Measurements from ENCODE around the gene ANKRD10.
A peak's percentile ranks its signal among the peaks of the same experiment; 100 is the strongest.
"Not testable (repeated sequence)": the region's sequence is repeated elsewhere in the genome, so short reads cannot be mapped to it uniquely, and the experiment has no call there.

Gene ANKRD10

DNA sequence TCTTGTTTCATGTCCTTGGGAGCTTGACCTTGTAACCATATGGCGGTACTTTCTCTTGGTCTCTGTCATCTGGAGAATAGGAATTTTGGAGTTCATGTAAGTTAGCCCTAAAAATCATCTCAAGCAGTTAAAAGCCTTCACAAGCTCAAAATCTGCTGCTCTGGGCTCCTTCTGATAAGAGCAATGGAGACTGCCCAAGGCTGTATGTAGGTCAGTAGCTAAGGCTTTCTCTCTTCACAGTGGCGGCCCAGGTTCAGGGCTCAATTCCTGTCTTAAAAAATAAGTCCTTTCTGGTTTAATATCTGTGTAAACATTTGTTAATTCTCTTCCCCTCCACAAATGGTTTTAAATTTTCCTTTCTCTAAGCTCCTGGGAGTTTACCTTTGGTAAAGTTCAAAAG is 45.3 kb upstream of the ANKRD10 start:
- TF ChIP-seq POLR2AphosphoS5 (IDR thresholded peaks at IDR 0.05; ENCODE audit: low read depth) (no peak), SPI1 (IDR thresholded peaks at IDR 0.05; ENCODE audit: borderline replicate concordance, low read depth) (no peak), GABPA (IDR thresholded peaks at IDR 0.05; ENCODE audit: low read depth) (no peak)
- TF ChIP-seq, protein P1, sequence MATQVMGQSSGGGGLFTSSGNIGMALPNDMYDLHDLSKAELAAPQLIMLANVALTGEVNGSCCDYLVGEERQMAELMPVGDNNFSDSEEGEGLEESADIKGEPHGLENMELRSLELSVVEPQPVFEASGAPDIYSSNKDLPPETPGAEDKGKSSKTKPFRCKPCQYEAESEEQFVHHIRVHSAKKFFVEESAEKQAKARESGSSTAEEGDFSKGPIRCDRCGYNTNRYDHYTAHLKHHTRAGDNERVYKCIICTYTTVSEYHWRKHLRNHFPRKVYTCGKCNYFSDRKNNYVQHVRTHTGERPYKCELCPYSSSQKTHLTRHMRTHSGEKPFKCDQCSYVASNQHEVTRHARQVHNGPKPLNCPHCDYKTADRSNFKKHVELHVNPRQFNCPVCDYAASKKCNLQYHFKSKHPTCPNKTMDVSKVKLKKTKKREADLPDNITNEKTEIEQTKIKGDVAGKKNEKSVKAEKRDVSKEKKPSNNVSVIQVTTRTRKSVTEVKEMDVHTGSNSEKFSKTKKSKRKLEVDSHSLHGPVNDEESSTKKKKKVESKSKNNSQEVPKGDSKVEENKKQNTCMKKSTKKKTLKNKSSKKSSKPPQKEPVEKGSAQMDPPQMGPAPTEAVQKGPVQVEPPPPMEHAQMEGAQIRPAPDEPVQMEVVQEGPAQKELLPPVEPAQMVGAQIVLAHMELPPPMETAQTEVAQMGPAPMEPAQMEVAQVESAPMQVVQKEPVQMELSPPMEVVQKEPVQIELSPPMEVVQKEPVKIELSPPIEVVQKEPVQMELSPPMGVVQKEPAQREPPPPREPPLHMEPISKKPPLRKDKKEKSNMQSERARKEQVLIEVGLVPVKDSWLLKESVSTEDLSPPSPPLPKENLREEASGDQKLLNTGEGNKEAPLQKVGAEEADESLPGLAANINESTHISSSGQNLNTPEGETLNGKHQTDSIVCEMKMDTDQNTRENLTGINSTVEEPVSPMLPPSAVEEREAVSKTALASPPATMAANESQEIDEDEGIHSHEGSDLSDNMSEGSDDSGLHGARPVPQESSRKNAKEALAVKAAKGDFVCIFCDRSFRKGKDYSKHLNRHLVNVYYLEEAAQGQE (IDR thresholded peaks at IDR 0.05; ENCODE audit: insufficient replicate concordance, low read depth) = no peak
- TF ChIP-seq, protein P2, sequence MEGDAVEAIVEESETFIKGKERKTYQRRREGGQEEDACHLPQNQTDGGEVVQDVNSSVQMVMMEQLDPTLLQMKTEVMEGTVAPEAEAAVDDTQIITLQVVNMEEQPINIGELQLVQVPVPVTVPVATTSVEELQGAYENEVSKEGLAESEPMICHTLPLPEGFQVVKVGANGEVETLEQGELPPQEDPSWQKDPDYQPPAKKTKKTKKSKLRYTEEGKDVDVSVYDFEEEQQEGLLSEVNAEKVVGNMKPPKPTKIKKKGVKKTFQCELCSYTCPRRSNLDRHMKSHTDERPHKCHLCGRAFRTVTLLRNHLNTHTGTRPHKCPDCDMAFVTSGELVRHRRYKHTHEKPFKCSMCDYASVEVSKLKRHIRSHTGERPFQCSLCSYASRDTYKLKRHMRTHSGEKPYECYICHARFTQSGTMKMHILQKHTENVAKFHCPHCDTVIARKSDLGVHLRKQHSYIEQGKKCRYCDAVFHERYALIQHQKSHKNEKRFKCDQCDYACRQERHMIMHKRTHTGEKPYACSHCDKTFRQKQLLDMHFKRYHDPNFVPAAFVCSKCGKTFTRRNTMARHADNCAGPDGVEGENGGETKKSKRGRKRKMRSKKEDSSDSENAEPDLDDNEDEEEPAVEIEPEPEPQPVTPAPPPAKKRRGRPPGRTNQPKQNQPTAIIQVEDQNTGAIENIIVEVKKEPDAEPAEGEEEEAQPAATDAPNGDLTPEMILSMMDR (IDR thresholded peaks at IDR 0.05; ENCODE audit: insufficient read depth, low read length) = no peak
- Histone ChIP-seq H3K4me3 (replicated peaks; ENCODE audit: insufficient read depth, low read length) (no peak overlapping the region), H3K27ac (replicated peaks) (no peak overlapping the region), H3K27me3 (ENCODE audit: insufficient read depth, poor library complexity, severe bottlenecking) (no peaks in the 10 kb centered on the region)
- DNase-seq (ENCODE audit: low read depth in 1 of 2, low spot score in 1 of 2) = no peak

DNA sequence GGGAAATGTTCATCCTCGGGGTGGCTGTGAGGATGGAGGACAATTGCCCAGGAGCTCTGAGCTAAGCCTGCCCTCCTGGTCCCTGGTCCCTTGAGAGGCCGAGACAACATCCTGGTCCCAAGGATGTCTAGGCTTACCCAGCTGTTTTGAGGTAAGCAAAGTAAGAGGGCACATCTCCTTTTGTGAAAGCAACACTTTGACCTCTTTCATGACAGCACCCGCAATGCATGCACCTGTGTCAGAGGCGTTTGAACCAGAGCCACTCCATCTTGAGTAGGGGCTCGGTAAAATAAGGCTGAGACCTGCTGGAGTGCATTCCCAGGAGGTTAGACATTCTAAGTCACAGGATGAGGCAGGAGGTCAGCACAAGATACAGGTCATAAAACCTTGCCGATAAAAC is 43.1 kb upstream of the ANKRD10 start:
- Histone ChIP-seq H3K27ac (replicated peaks) (no peak overlapping the region), H3K4me3 (replicated peaks; ENCODE audit: insufficient read depth, low read length) (no peak overlapping the region), H3K27me3 (ENCODE audit: insufficient read depth, poor library complexity, severe bottlenecking) (no peaks in the 10 kb centered on the region)
- DNase-seq (ENCODE audit: low read depth in 1 of 2, low spot score in 1 of 2) = no peak
- TF ChIP-seq, protein P1 (IDR thresholded peaks at IDR 0.05; ENCODE audit: insufficient replicate concordance, low read depth) = no peak
- TF ChIP-seq GABPA (IDR thresholded peaks at IDR 0.05; ENCODE audit: low read depth) (no peak), POLR2AphosphoS5 (IDR thresholded peaks at IDR 0.05; ENCODE audit: low read depth) (no peak), SPI1 (IDR thresholded peaks at IDR 0.05; ENCODE audit: borderline replicate concordance, low read depth) (no peak)
- TF ChIP-seq, protein P2 (IDR thresholded peaks at IDR 0.05; ENCODE audit: insufficient read depth, low read length) = no peak

DNA sequence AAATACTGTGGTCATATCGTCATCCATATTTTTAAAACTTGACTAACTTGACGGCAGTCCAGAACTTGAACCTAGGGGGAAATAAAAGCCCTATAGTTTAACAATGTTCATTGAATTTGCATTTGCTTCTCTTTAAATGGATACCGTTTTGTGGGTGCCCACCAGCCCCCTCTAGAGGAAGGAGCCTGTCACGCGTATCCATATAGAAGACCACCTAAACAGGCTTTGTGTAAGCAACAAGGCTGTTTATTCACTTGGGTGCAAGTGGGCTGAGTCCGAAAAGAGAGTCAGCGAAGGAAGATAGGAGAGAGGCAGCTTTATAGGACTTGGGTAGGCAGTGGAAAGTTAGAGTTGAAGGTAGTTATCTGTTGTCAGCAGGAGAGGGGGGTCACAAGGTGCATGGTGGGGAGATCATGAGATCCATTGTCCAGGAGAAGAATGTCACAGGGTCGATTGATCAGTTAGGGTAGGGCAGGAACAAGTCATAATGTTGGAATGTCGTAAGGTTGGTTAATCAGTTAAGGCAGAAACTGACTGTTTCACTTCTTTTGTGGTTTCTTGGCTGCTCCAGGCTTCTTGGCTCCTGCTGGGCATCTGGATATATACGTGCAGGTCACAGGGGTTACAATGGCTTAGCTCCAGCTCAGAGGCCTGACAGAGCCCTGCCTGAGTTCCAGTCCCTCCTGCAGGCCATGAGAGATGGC is 42.5 kb upstream of the ANKRD10 start:
- Histone ChIP-seq H3K4me3 (replicated peaks; ENCODE audit: insufficient read depth, low read length) (no peak overlapping the region), H3K27ac (replicated peaks) (no peak overlapping the region), H3K27me3 (ENCODE audit: insufficient read depth, poor library complexity, severe bottlenecking) (no peaks in the 10 kb centered on the region)
- DNase-seq (ENCODE audit: low read depth in 1 of 2, low spot score in 1 of 2) = no peak
- TF ChIP-seq, protein P2 (IDR thresholded peaks at IDR 0.05; ENCODE audit: insufficient read depth, low read length) = no peak
- TF ChIP-seq, protein P1 (IDR thresholded peaks at IDR 0.05; ENCODE audit: insufficient replicate concordance, low read depth) = no peak
- no peak for TF ChIP-seq POLR2AphosphoS5 (IDR thresholded peaks at IDR 0.05; ENCODE audit: low read depth)

DNA sequence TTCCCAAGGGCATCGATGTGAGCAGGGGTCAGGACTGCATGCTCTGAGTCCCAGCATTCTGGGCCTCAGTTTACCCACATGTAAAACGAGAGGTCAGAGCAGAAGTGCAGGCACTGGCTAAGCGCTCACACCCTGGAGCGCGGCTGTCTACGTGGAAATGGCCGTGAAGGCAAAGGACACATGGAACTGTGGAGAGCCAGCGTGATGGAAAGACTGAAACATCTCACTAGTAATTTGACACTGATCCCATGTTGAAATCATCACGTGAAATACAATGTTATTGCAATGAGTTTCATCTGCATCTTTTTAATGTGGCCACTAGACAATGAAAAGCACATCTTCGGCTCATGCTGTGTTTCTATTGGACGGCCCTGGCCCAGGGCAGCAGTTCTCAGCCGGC is 41.3 kb upstream of the ANKRD10 start:
- not testable (repeated sequence) for H3K4me3 ChIP-seq (replicated peaks; ENCODE audit: insufficient read depth, low read length); DNase-seq (ENCODE audit: low read depth in 1 of 2, low spot score in 1 of 2); H3K27ac ChIP-seq (replicated peaks); H3K27me3 ChIP-seq (ENCODE audit: insufficient read depth, poor library complexity, severe bottlenecking)

DNA sequence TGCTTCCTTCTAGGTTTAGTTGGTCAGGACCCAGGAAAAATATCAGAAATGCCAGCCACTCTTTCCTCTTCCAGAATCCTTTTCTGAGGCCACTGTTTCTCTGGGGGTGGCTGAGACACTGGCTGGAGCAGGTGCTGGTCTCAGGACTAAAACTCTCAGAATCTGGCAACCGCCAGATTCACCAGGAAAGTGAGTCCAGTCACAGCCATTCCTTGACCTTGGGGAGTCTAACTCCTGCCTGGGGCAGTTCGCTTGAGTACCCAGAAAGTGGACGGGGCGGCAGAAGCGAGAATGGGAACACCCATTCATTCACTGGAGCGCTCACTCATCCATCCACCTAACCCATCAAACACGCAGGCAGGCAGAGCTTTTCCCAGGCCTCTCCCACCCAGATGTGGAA is 40.7 kb upstream of the ANKRD10 start:
- H3K27ac ChIP-seq (replicated peaks); DNase-seq (ENCODE audit: low read depth in 1 of 2, low spot score in 1 of 2); H3K4me3 ChIP-seq (replicated peaks; ENCODE audit: insufficient read depth, low read length); H3K27me3 ChIP-seq (ENCODE audit: insufficient read depth, poor library complexity, severe bottlenecking): not testable (repeated sequence)

DNA sequence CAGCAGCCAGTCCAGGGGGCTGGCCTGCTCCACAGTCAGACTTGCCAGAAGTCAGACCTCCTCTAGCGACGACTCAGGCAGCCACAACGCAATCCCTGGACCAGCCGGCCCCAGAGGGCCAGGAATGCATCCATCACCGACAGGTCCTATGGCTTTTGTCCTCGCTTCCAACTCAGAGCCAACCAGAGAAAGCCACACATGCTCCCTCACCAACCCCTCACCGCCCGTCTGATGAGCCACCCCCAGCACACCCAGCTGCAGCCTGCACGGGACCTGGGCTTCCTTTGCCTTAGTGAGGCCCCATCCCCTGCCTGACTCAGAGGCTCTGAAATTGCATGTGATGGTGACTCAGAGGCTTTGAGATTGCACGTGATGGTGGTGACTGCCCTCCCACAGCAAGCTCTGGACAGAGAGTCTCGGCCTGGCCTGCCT is 40.2 kb upstream of the ANKRD10 start:
- not testable (repeated sequence) for H3K27ac ChIP-seq (replicated peaks); H3K27me3 ChIP-seq (ENCODE audit: insufficient read depth, poor library complexity, severe bottlenecking); H3K4me3 ChIP-seq (replicated peaks; ENCODE audit: insufficient read depth, low read length)
- peak; percentile 68 to 70 for DNase-seq (ENCODE audit: low read depth in 1 of 2, low spot score in 1 of 2)

Data from HL-60 (cell line).